HG02943 (cell line): ENCODE results near the gene AP4M1.
"Not testable (repeated sequence)": the region's sequence is repeated elsewhere in the genome, so short reads cannot be mapped to it uniquely, and the experiment has no call there.

Experiments used
- ATAC-seq: cut with Tn5 transposase; IDR thresholded peaks from one replicate; pipeline ENCODE4 v1.9.1; 2021; ENCODE audit warnings: mild to moderate bottlenecking, low read depth, moderate library complexity; ENCODE audit not compliant: unreplicated experiment

The AP4M1 gene

DNA sequence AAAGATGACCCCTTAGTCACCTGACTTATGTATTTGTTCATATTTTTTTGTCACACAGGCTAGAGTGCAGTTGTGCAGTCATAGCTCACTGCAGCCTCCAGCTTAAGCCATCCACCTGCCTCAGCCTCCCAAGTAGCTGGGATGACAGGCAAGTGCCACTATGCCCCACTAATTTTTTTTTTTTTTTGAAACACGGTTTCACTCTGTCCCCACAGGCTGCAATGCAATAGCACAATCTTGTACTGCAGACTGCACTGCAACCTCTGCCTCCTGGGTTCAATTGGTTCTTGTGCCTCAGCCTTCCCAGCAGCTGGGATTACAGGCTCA lies 27.2 kb downstream of the AP4M1 start:
- no peak for ATAC-seq

DNA sequence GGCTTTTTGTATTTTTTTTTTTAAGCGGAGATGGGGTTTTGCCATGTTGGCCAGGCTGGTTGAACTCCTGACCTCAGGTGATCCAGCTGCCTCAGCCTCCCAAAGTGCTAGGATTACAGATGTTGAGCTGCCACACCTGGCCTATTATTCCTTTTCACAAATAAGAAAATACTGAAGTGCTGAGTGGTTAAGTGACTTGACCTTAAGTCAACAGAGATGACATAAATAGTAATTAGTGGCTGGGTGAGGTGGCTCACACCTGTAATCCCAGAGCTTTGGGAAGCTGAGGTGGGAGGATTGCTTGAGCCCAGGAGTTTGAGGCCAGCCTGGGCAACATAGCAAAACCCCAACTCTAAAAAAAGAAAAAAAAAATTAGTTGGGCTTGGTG lies 28.8 kb downstream of the AP4M1 start:
- ATAC-seq: not testable (repeated sequence)

DNA sequence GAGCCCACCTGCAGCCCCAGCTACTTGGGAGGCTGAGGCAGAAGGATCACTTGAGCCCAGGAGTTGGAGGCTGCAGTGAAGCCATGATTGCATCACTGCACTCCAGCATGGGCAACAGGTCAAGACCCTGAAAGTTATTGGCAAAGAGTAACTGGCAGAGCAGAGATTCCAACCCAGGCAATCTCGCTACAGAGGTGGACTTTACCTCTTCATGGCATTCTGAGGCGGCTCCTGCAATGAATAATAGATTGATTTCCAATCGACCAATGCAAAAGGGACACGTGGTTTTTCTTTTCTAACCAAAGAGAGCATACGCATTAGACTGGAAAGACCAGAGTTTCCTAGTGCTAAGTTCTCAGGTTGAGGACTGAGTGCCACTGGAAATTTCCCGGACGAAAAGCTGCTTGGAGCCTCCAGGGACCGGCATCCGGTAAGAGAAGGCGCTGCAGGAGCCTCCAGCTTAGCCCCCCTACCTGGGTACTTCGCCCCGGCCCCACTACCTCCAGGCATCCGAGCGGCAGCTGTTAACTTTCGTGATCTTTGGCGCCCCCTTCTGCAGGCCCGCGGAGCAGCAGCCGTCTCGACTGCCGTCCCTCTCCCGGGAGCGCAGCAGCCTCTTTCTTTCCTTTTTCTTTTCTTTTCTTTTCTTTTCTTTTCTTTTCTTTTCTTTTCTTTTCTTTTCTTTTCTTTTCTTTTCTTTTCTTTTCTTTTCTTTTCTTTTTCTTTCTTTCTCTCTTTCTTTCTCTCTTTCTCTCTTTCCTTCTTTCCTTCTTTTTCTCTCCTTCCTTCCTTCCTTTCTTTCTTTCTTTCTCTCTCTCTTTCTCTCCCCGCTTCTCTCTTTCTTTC lies 29.4 kb downstream of the AP4M1 start:
- ATAC-seq: no peak

DNA sequence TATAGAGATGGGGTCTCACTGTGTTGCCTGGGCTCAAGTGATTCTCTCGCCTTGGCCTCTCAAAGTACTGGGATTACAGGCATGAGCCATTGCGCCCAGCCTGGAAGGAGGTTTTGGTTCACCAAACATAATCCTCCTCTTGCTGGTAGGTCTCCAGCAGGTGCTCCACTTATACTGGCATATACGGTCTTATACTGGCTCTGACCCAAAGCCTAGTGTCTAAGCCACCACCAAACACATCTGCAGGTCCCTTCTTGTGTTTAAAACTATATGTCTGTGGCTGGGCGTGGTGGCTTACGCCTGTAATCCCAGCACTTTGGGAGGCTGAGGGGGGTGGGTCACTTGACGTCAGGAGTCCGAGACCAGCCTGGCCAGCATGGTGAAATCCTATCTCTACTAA lies 30.7 kb downstream of the AP4M1 start:
- no peak for ATAC-seq

DNA sequence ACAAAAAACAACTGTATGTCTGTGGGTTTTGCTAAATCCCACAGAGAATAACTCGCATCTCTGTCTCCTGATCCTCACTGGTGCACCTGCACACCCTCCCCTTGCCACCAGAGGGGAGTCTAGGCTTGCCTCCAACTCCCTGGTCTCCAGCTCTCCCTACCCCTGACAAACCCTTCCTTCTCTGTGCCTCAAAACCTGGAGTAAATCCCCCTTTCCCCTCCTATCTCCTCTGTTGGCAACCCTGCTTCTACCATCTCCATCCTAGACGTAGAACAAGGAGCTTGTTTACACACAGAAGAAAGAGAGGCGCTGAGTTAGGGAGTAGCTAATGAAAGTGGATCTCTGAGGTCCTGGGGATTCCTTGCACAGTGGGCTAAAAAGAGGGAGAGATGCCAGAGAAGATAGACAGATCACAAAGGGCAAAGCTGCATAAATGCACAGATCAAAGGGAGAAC lies 31.3 kb downstream of the AP4M1 start:
- no peak for ATAC-seq

DNA sequence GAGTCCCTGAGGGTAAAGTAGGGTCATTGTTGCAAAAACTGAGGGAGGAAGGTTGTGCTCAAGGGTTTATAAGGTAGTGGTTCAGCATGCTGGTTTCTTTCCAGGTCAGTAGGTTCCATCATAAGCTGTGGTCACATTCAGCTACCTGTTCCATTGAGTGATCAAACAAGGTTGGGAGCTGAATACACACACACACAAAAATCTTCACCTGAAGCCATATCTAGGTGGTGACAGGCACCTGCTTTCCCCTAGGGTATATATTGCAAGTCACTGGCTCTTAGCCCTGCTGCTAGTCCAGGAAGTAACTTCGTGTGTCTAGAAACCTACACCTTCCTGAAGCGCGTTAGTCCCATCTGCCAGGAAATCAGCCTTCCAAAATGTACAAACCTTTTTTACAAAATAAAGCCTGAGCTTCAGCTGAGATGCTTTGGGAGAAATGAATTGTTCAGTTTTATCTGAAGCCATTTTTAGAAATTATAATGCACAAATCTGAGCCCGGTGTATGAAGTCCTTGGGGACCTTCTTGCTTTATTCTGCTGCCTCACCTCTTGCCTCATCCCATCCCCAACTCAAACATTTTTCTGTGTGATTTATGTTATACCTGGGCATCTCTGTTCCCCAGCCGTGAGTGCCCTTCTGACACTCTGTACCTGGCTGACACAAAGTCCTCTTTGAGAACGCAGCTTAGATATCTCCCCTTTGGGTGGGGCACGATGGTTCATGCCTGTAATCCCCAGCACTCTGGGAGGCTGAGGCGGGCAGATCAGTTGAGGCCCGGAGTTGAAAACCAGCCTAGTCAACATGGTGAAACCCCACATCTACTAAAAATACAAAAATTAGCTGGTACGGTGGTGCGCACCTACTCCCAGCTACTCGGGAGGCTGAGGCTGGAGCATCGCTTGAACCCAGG lies 36.7 kb downstream of the AP4M1 start:
- no peak for ATAC-seq

DNA sequence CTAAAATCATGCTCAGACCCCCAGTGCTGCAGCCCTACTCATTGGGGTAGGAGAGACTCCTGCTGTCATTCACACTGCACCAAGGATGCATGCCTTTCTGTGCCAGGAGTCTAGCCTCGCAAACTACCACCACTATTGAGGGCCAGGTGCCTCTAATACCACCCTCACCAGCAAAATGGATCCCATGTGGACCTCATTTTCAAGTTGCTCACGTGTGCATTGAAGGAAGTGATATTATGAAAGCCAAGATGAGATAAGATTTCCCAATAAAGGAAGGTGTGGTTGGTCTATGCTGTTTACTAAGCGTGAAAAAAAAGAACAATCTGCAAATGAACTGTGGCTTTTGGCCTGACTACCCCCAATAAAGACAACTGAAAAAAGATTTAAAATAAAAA lies 40.1 kb downstream of the AP4M1 start:
- no peak for ATAC-seq

DNA sequence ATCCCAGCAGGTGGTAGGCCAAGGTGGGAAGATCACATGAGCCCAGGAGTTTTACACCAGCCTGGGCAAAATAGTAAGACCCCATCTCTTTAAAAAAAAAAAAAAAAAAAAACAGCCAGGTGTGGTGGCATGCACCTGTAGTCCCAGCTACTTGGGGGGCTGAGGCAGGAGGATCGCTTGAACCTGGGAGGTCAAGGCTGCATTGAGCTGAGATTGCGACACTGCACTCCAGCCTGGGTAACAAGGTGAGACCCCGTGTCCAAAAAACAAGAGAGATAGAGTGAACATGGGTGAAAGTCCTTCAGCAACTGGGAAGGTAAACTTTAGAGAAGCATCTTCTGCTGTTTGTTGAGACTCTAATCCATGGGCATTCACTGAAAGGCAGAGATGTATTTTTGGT lies 41.0 kb downstream of the AP4M1 start:
- ATAC-seq: no peak

DNA sequence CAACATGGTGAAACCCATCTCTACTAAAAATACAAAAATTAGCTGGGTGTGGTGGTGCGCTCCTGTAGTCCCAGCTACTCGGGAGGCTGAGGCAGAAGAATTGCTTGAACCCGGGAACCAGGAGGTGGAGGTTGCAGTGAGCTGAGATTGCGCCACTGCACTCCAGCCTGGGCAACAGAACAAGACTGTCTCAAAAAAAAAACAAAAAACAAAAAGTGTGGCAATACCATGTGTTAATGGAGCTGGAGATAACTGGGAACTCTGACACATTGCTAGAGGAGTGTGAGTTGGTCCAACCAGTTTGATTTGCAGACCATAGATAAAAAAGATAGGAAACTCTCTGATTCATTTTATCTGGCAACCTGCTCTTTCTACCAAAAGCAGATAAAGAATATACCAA lies 44.9 kb downstream of the AP4M1 start:
- ATAC-seq: not testable (repeated sequence)

DNA sequence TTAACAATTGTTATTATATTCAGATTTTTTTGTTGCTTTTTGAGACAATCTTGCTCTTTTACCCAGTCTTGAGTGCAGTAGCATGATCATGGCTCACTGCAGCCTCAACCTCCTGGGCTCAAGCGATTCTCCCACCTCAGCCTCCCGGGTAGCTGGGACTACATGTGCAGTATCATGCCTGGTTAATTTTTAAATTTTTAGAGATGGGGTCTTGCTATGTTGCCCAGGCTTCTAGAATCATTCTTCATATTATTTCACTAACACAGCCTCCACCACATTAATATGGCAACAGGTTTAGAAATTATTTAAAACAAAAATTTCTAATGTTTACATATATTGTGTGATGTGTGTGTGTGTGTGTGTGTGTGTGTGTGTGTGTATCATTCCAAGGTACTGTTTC lies 45.8 kb downstream of the AP4M1 start:
- ATAC-seq: no peak

DNA sequence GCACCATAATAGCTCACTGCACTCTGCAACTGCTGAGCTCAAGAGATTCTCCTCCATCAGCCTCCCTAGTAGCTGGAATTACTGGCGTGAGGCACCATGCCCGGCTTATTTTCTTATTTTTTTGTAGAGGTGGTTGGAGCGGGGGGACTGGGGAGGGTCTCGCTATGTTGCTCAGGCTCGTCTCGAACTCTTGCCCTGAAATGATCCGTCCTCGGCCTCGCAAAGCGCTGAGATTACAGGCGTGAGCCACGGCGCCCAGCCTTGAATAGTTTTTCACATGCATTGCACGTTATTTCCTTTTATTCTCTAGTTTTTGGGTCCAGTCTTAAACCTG lies 46.7 kb downstream of the AP4M1 start:
- no peak for ATAC-seq

DNA sequence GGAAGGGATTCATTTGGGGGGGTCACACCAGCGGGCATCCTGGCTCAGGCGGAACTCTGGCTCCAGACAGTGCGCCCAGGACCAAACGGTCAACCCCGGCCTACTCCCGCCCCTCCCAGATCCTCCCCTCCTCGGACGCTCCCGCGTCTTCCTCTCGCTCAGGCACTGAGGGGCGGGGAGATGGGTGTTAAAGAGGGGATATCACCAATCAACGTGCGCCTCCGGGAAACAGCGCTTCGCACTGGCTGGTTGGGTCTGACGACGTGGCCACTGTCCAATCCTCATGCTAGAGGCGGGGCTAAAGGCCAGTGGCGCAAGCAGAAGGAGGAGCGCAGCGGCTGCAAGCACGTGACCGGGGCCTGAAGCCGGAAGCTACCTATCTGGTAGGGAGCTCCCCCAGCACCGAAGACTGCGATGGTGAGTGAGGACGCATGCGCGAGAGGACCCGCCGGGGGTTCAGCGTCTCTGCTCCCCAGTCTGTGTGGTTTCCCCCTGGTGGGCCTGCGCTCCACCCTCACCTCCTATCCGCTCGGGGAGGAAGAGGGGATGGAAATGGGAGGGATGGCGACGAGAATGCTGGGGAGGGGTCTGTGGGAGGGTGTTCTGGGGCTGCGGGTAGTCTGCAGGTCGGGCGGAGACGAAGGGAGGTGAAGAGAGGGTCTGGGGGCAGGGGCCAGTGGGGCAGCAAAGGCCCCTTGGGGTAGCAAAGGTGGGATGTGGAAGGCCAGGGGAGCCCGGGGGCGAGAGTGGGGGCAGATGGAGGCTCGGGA lies 47.3 kb downstream of the AP4M1 start, which contains the start of gene LAMTOR4:
Gene LAMTOR4, plus strand, starts transcription at position 360 of the 770 bp plus-strand sequence. Its CDS starts 55 bp downstream, at position 415.
- peak; percentile 98 for ATAC-seq

DNA sequence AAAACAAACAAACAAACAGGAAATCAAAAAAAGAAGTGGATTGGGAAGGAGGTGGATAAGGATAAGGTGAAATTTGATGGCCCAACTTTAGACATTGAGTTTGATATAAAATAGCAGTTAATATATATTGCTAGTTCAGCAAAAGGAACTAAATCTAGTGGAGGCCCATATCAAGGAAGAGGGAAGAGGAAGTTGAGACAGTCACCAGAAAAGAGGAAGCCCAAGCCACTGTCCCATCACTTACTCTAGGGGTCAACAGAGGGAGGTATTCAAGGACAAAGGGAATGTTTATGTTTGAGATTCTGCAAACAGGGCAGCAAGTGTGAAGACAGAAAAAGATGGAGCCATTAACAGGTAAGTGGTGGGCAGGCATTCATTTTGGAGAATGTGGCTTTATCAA lies 51.0 kb downstream of the AP4M1 start:
- no peak for ATAC-seq

DNA sequence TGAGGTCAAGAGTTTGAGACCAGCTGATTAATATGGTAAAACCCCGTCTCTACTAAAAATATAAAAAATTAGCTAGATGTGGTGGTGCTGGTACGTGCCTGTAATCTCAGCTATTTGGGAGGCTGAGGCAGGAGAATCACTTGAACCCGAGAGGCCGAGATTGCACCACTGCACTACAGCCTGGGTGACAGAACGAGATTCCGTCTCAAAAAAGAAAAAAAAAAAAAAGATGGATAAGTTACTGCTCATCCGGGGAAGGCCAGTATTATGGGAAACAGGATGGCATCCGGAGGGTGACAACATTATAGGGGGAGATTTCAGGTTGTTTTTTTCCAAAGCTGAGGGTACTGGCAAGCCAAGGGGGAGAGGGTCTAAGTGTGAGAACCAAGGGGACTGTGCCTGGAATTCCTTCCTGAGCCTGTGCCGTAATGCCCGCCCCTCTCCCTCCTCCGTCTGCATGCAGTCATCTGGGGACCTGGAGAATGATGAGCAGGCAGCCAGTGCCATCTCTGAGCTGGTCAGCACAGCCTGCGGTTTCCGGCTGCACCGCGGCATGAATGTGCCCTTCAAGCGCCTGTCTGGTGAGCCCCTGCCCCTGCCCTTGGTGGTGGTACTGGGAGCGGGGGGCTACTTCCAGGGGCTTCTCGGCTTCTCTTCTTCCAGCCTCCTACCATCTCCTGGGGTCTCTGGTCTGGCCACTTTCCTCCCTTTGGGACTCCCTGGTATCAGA lies 51.7 kb downstream of the AP4M1 start:
- ATAC-seq: no peak

DNA sequence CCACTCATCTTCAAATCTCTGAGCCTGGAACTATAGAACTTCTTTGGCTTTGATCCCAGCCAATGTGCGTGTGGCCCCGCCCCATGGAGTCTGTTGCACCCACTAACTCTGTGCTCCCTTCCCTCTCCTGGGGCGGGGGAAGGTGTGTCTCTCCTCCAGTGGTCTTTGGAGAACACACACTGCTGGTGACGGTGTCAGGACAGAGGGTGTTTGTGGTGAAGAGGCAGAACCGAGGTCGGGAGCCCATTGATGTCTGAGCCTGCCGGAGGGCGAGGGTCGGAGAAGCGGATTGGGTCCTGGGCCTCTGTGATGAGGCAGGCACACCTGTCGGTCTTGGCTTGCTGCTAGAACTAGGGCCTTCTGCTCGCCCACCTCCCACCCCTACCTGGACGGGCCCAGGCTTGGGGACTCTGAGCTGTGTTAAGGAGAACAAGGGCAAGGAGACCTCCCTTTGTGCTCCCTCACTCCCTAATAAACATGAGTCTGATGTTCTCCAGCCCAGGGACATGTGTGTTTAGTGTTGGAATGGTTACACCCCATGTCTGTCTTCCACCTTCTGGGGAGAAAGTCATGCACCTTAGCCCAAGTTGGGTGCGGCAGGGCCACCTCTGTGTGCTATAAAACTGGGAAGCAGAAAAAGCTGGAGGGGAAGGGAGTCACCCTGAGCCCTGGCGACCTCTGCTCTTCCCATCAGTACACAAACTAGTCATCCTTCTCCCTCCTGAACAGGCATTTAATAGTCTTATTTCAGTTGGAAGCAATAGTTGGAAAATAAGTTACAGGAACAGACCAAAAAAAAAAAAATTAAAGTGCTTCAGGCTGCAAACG lies 52.5 kb downstream of the AP4M1 start:
- ATAC-seq: no peak

DNA sequence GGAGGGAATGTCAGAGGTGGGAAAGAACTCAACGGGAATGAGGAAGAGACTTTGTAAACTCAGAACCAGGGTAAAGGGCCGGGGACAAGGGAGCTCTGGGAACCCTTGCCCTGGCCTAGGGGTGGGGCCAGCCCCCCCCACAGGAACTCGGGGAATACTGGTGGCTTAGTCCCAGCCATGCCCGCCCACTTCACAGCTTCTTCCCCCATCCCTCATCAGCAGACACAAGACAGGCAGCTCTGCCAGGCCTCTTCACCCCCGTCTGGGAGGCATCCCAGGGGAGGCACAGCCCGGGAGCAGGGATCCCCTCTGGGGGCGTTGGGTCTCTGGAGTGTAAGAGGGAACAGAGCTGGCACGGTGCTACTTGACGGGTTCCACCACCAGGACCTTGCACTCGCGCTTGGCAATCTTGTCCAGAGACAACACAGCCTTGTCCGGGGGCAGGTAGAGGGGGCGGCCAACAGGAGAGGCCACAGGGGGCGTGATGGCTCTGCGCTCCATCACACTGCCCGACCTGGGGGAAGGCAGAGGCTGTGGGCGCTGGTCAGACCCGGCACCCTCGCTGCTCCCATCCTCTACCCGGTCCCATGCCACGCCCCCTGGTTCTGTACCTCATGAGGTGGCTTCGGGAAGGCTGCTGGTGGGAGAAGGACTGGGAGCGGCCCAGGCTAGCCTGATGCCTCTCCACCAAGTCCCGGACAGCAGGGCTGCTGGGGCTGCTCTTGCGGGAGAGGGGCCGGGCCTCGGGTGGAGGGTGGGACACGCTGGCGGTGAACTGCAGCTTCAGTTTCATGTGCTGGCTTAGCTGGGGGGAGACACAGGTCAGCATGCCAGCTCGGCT lies 53.4 kb downstream of the AP4M1 start:
- no peak for ATAC-seq

DNA sequence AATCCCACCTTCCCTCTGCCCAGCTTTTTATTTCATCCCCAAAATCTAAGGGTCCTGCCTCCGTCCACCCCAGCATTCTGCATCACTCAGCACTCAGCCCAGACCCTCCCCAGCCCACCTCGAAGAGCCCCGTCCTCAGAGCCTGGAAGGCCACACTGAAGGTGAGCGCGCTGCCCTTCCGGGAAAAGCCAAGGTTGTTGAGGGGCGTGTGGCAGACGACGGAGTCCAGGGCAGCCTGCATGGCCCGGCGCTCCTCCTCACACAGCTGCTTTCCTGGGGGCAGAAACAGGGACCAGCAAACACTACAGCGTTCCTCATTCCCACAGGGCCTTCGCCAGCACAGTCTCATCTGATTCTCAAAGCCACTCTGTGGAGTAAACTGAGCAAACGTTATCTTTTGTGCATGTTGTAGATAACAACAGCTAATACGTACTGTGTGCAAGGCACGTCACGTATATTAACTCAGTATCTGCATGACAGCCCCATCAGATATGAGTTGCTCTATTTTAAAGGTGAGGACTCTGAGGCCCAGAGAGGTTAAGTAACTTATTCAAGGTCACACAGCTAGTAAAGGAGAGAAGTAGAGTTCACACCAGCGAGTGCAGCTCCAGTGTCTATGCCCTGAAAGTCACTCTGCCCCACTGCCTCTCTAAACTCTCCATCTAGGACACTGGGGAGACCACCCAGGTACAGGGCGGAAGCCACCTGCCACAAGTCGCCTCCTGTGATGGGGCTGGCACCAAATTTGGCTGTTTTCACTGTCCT lies 54.3 kb downstream of the AP4M1 start:
- no peak for ATAC-seq
